DND-41 (cell line): Measurements from ENCODE around the gene LPCAT3.

Experiments used
- ATAC-seq: fragments of 200-7000 bp; cut with Tn5 transposase; 3 replicates; pipeline ENCODE4 v1.9.1; 2021; ENCODE audit warnings: low read depth; ENCODE audit not compliant: insufficient read depth
- DNase-seq: peaks from one replicate; pipeline ENCODE4 v3.0.0-alpha.2; 2020
- H2AFZ ChIP-seq: 2 replicates; pipeline ENCODE4 v1.6.0; 2012; ENCODE audit warnings: low read depth, low read length
- H3K27ac ChIP-seq: 2 replicates; pipeline ENCODE4 v1.5.1; 2012; ENCODE audit warnings: low read length, inconsistent platforms
- H3K27me3 ChIP-seq: fragments of 200-600 bp; sonication (generic); 2 replicates; pipeline ENCODE4 v1.6.0; 2012; ENCODE audit warnings: low read length, mild to moderate bottlenecking, inconsistent platforms; ENCODE audit not compliant: insufficient read depth, poor library complexity
- H3K36me3 ChIP-seq: 2 replicates; pipeline ENCODE4 v1.5.1; 2012; ENCODE audit warnings: low read length, inconsistent platforms; ENCODE audit not compliant: insufficient read depth
- H3K4me1 ChIP-seq: 2 replicates; pipeline ENCODE4 v1.5.1; 2012; ENCODE audit warnings: mild to moderate bottlenecking, low read length; ENCODE audit not compliant: insufficient read depth
- H3K4me2 ChIP-seq: 2 replicates; pipeline ENCODE4 v1.6.0; 2012; ENCODE audit warnings: mild to moderate bottlenecking, moderate library complexity, low read length, inconsistent platforms; ENCODE audit not compliant: insufficient read depth
- H3K4me3 ChIP-seq, 2 experiments: fragments of 200-600 bp in 1 of 2; shearing (Covaris generic) in 1 of 2; 2 replicates each; pipeline ENCODE4 v1.5.1; 2012 to 2016; ENCODE audit warnings: inconsistent platforms in 2 of 2, low read length in 2 of 2, mild to moderate bottlenecking in 2 of 2, low read depth in 1 of 2, moderate library complexity in 1 of 2
- H3K79me2 ChIP-seq: 2 replicates; pipeline ENCODE4 v1.6.0; 2012; ENCODE audit warnings: low read length, inconsistent platforms; ENCODE audit not compliant: insufficient read depth
- H3K9ac ChIP-seq: 2 replicates; pipeline ENCODE4 v1.6.0; 2012; ENCODE audit warnings: low read depth, mild to moderate bottlenecking, inconsistent platforms, low read length, moderate library complexity
- H3K9me3 ChIP-seq: 2 replicates; pipeline ENCODE4 v1.5.1; 2012; ENCODE audit warnings: low read length, moderate library complexity, mild to moderate bottlenecking, inconsistent platforms; ENCODE audit not compliant: insufficient read depth, severe bottlenecking
- H4K20me1 ChIP-seq: 2 replicates; pipeline ENCODE4 v1.6.0; 2012; ENCODE audit warnings: low read length; ENCODE audit not compliant: insufficient read depth
- CTCF ChIP-seq: IDR thresholded peaks from 2 replicates; pipeline ENCODE4 v1.5.1; 2012; ENCODE audit warnings: borderline replicate concordance, low read length, moderate library complexity, mild to moderate bottlenecking; ENCODE audit not compliant: poor library complexity, severe bottlenecking; ENCODE audit errors: extremely low read depth
- EZH2 ChIP-seq: IDR thresholded peaks from 3 replicates; pipeline ENCODE4 v1.6.1; 2012; ENCODE audit warnings: borderline replicate concordance, low read depth, mild to moderate bottlenecking, moderate library complexity, low read length, inconsistent platforms; ENCODE audit not compliant: severe bottlenecking

LPCAT3 gene

DNA sequence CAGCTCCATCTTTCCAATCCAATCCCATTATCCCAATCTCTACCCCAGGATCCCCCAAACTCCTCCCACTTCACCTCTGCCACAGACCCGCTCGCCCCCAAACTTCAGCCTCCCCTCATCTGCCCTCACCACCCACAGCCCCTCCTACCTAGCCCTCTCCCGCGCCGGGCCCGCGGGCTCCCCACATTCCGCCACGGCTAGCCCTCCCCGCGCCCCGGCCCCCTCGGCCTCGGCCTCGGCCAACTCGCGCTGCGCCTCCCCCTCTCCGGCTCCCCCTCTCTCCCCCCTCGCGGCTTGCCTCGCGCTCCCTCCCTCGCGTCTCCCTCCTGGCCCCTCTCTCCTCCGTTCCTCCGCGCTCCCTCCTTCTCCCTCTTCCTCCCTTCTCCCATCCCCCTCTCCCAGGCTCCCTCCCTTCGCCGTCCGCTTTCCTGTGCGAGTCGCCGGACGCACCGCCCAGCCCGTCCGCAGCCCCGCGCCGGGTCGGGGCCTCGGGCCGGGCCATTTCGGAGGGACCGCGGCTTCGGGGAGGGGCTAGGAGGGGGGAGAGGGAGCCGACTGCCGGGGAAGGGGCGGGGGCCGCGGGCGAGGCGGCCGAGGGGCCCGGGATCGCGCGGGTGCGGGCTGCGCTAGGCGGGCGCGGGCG is 90.8 kb downstream of the LPCAT3 start, which contains the start of gene ATN1:
Gene ATN1, plus strand, starts transcription at position 581 of the 643 bp plus-strand sequence. CDS start 6,043 bp downstream, outside the sequence.
- Histone ChIP-seq H3K9me3 (no peaks in the 10 kb centered on the region), H3K4me2 (peak within 1 kb of the TSS; percentile 90), H3K4me1 (peaks cover 63% of the 10 kb centered on the region), H3K9ac (peak within 1 kb of the TSS; percentile 77), H4K20me1 (peaks cover 12% of the 10 kb centered on the region; the same call in 1 of the 2 replicates), H3K27me3 (no peaks in the 10 kb centered on the region), H3K79me2 (peaks cover 45% of the 10 kb centered on the region), H3K36me3 (peaks cover 17% of the 10 kb centered on the region), H3K4me3 (peak within 1 kb of the TSS; percentile 75 to 83), H3K27ac (peak within 1 kb of the TSS; percentile 88), H2AFZ (peak within 1 kb of the TSS; percentile 97)
- TF ChIP-seq EZH2: no peak
- TF ChIP-seq CTCF: no peak
- peak; percentile 76 for DNase-seq
- ATAC-seq: peak; percentile 63
